Karpas-422 (cell line): ENCODE measurements around the gene ST3GAL3. TPM values are rescaled to one million over a fixed set of nuclear protein-coding genes. Genes with fewer than 3 reads are reported as not detected.

Source experiments
- DNase-seq: peaks from one replicate; pipeline ENCODE4 v3.0.0-alpha.2; 2015
- H2AFZ ChIP-seq: fragments of 200-600 bp; sonication (generic); 2 replicates; pipeline ENCODE4 v1.6.1; 2014; ENCODE audit warnings: antibody characterized with exemption, low read length, mixed read lengths
- H3K27ac ChIP-seq: fragments of 200-600 bp; sonication (generic); 2 replicates; pipeline ENCODE4 v1.5.1; 2014; ENCODE audit warnings: mild to moderate bottlenecking, low read length, moderate library complexity
- H3K27me3 ChIP-seq: fragments of 200-600 bp; sonication (generic); 2 replicates; pipeline ENCODE4 v1.6.1; 2014; ENCODE audit warnings: low read length, mixed read lengths
- H3K36me3 ChIP-seq: fragments of 200-600 bp; sonication (generic); 2 replicates; pipeline ENCODE4 v1.6.1; 2014; ENCODE audit warnings: low read length, mixed read lengths; ENCODE audit not compliant: insufficient read depth
- H3K4me1 ChIP-seq: fragments of 200-600 bp; sonication (generic); 2 replicates; pipeline ENCODE4 v1.6.1; 2014; ENCODE audit warnings: mild to moderate bottlenecking, low read length, mixed read lengths
- H3K4me2 ChIP-seq: fragments of 200-600 bp; sonication (generic); 2 replicates; pipeline ENCODE4 v1.6.1; 2014; ENCODE audit warnings: low read length, low read depth, mild to moderate bottlenecking; ENCODE audit not compliant: poor library complexity, severe bottlenecking
- H3K4me3 ChIP-seq: fragments of 200-600 bp; sonication (generic); 2 replicates; pipeline ENCODE4 v1.5.1; 2014; ENCODE audit warnings: mild to moderate bottlenecking, antibody characterized with exemption, low read length, mixed read lengths
- H3K79me2 ChIP-seq: fragments of 200-600 bp; sonication (generic); 2 replicates; pipeline ENCODE4 v1.6.1; 2014; ENCODE audit warnings: mild to moderate bottlenecking, low read length, mixed read lengths
- H3K9ac ChIP-seq: fragments of 200-600 bp; sonication (generic); 2 replicates; pipeline ENCODE4 v1.6.0; 2014; ENCODE audit warnings: low read length
- H3K9me2 ChIP-seq: fragments of 200-600 bp; sonication (generic), shearing (Covaris generic); replicated peaks from 2 replicates; pipeline ENCODE4 v1.6.0; 2014; ENCODE audit warnings: mild to moderate bottlenecking, low read length, moderate library complexity; ENCODE audit not compliant: insufficient read depth
- H3K9me3 ChIP-seq: fragments of 300-700, 200-600 bp; sonication (generic); 2 replicates; pipeline ENCODE4 v1.6.1; 2014; ENCODE audit warnings: low read length, mixed read lengths
- H4K20me1 ChIP-seq: fragments of 200-600 bp; sonication (generic); 2 replicates; pipeline ENCODE4 v1.6.1; 2014; ENCODE audit warnings: mild to moderate bottlenecking, antibody characterized with exemption, low read length, low read depth; ENCODE audit not compliant: insufficient read depth
- total RNA-seq: library from RNA; depleted of rRNA; stranded (reverse); fragments of >200 nt; shearing (Covaris generic); gene quantifications from 2 replicates; pipeline ENCODE4 v1.2.3, GENCODE V29; 2014; ENCODE audit warnings: low replicate concordance

ST3GAL3 gene
- total RNA-seq, 1 experiment from 2014 or later: 33.1 TPM

DNA sequence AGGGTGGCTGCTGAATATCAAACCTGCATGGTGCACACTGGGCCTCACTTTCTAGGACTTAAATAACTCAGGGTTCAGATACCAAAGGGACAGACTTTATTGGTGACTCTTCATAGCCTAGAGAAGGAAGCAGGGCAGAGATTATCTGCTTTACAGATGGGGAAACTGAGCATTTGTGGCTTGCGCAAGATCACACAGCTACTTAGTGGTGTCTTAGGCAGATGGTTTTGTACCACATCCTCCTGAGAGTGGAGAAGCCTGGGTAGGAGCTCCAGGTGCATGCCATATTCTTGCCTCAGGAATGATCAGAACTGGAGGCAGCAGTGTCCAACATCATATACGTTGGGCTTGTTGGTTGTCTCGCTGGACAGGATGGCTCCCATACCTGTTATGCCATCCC is 255.7 kb downstream of the ST3GAL3 start:
- H3K27me3 ChIP-seq: no peaks in the 10 kb centered on the region
- no peak overlapping the region for H3K9ac ChIP-seq
- H3K27ac ChIP-seq: no peak overlapping the region

DNA sequence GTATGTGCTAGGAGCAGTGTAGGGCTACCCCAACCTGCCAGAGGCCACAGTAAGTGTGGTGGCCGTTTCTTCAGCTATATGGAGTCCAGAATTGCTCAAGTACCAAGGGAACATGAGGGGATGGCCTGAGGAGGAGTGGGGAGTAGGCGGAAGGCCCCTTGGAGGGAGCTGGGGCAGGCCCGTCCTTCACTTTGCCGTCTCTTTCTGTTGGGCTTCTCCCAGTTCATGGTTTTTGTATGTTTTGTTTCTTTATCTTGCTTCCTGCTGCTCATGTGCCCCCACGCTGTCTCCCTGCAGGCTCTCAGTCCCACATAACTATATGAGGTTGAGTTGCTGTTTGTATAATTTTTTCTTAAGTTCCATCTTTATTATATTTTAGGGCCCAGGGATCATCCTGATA is 256.6 kb downstream of the ST3GAL3 start:
- Histone ChIP-seq H3K27me3 (no peaks in the 10 kb centered on the region), H3K9me2 (no peaks in the 10 kb centered on the region), H3K4me1 (no peaks in the 10 kb centered on the region), H3K9me3 (no peaks in the 10 kb centered on the region), H4K20me1 (no peaks in the 10 kb centered on the region), H3K4me3 (no peak overlapping the region), H3K9ac (no peak overlapping the region), H3K79me2 (no peaks in the 10 kb centered on the region), H3K36me3 (no peaks in the 10 kb centered on the region), H3K4me2 (no peak overlapping the region), H3K27ac (no peak overlapping the region), H2AFZ (no peak overlapping the region)
- no peak for DNase-seq

More for the DNA sequence above, 255.7 kb downstream of the ST3GAL3 start:
- Histone ChIP-seq H3K4me1 (no peaks in the 10 kb centered on the region), H3K36me3 (no peaks in the 10 kb centered on the region; the same call in 1 of the 2 replicates), H3K4me3 (no peak overlapping the region), H3K9me2 (no peaks in the 10 kb centered on the region), H3K79me2 (no peaks in the 10 kb centered on the region), H4K20me1 (no peaks in the 10 kb centered on the region), H3K4me2 (no peak overlapping the region), H2AFZ (no peak overlapping the region), H3K9me3 (no peaks in the 10 kb centered on the region)
- no peak for DNase-seq

DNA sequence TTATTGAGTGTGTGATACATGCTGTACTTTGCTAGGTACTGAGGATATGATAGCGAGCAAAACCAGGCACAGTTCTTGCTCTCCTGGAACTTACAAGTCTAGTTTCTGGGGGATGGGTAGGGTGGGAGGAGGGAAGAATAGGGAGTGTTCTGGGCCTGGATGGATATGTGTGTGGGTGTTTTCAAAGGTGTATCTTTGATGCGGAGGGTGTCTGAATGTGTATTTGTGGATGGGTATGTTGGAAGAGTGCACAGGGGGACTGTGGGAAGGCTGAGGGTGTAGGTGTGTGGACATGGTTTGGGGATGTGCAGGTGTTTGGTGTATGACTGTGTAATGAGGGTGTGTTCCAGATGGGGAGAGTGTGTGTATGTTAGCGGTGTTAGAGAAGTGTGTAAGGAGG is 258.0 kb downstream of the ST3GAL3 start:
- no peaks in the 10 kb centered on the region for H3K27me3 ChIP-seq
- H3K9me2 ChIP-seq: no peaks in the 10 kb centered on the region
- H3K9me3 ChIP-seq: no peaks in the 10 kb centered on the region
- H2AFZ ChIP-seq: no peak overlapping the region
- 0 out of 2 replicates have a peak, but pooled peaks cover 2% of the 10 kb centered on the region for H4K20me1 ChIP-seq
- no peak overlapping the region for H3K27ac ChIP-seq
- no peaks in the 10 kb centered on the region for H3K36me3 ChIP-seq
- H3K9ac ChIP-seq: no peak overlapping the region
- peaks cover 4% of the 10 kb centered on the region for H3K4me1 ChIP-seq
- no peak overlapping the region for H3K4me3 ChIP-seq
- peaks cover 4% of the 10 kb centered on the region for H3K79me2 ChIP-seq
- H3K4me2 ChIP-seq: no peak overlapping the region
- DNase-seq: no peak

DNA sequence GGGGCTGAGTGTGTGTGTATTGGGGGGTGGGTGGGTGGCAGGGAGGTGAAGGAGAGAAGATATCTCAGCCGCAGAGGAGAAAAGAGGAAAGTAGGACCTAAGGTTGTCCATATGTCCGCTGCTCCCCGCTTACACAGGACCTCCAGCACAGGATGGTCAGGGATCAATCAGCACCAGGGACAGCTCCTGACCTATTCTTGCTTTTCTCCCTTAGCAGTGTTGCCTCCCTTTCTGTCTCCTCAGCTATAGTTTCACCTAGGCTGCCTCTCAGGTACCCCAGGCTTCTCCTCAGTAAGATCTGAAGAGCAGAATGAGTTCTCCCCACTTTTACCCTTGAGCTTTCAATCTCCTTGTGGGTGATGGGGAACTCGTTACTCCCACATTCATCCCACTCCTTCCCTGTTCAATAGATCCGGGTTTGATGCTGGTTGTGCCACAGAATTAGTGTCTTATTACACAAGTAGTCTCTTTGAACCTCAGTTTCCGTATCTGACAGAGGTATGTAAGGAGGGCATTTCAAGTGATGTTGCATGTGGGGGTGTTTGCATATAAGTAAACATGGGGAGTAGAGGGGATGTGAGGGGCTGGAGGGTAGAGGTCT is 261.1 kb downstream of the ST3GAL3 start:
- no peak overlapping the region for H2AFZ ChIP-seq
- no peak overlapping the region for H3K9ac ChIP-seq
- peaks cover 20% of the 10 kb centered on the region for H3K79me2 ChIP-seq
- DNase-seq: peak; percentile 72
- H3K4me2 ChIP-seq: no peak overlapping the region
- peaks cover 15% of the 10 kb centered on the region for H3K4me1 ChIP-seq
- H3K27ac ChIP-seq: no peak overlapping the region
- peaks cover 15% of the 10 kb centered on the region; the same call in 1 of the 2 replicates for H3K36me3 ChIP-seq
- no peaks in the 10 kb centered on the region for H3K9me3 ChIP-seq
- no peaks in the 10 kb centered on the region for H3K9me2 ChIP-seq
- H4K20me1 ChIP-seq: 0 out of 2 replicates have a peak, but pooled peaks cover 6% of the 10 kb centered on the region
- no peaks in the 10 kb centered on the region for H3K27me3 ChIP-seq
- no peak overlapping the region for H3K4me3 ChIP-seq

DNA sequence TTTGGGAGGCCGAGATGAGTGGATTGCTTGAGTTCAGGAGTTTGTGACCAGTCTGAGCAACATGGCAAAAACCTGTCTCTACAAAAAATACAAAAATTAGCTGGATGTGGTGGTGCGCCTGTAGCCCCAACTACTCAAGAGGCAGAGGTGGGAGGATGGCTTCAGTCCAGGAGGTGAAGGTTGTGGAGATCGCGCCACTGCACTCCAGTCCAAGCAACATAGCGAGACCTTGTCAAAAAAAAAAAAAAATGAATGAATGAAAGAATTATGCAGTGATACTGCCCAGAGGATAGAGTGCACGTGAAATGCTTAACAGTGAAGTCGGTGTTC is 262.0 kb downstream of the ST3GAL3 start:
- Histone ChIP-seq H3K79me2 (peaks cover 20% of the 10 kb centered on the region), H3K4me3 (peak overlapping the region; percentile 21; the same call in 1 of the 2 replicates), H3K9me2 (no peaks in the 10 kb centered on the region), H3K27me3 (no peaks in the 10 kb centered on the region), H2AFZ (no peak overlapping the region), H4K20me1 (0 out of 2 replicates have a peak, but pooled peaks cover 6% of the 10 kb centered on the region), H3K4me2 (peak overlapping the region; percentile 49), H3K4me1 (peaks cover 25% of the 10 kb centered on the region), H3K27ac (no peak overlapping the region), H3K9me3 (no peaks in the 10 kb centered on the region), H3K36me3 (peaks cover 15% of the 10 kb centered on the region; the same call in 1 of the 2 replicates), H3K9ac (no peak overlapping the region)
- no peak for DNase-seq

DNA sequence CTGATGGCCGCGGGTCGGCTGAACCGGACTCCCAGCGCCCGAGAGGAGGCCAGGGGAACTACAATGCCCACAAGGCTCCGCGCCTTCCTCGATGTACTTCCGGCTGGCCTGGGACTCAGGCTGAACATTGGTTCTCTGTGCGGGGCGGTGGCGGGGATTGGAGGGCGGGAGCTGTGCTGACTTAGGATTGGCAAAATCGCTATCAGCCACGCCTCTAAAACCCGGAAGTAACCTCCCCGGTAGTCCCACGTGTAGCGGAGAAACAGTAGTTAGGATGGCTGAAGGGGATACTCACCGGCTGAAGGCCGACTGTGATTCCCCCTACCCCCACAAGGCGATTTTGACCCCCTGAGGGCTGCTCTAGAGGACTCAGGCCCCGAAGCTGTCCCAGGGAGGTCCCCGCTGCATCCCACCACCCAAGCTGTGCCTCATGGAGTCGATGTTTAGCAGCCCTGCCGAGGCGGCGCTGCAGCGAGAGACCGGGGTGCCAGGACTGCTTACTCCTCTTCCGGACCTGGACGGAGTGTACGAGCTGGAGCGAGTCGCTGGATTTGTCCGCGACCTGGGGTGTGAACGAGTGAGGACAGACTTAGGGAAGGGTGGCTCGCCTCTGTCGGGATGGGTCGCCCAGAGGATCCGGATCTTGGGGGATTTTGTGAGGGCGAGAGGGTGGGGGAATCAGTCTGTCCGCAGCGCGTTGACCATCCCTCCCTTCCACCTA is 262.6 kb downstream of the ST3GAL3 start, which contains the start of gene DPH2:
Gene DPH2, plus strand, starts transcription at position 265 of the 721 bp plus-strand sequence. Its CDS starts 166 bp downstream, at position 431.
- H2AFZ ChIP-seq: no peak within 1 kb of the TSS
- H3K4me2 ChIP-seq: peak within 1 kb of the TSS; percentile 94
- H3K36me3 ChIP-seq: peaks cover 15% of the 10 kb centered on the region; the same call in 1 of the 2 replicates
- peaks cover 25% of the 10 kb centered on the region for H3K4me1 ChIP-seq
- peaks cover 22% of the 10 kb centered on the region for H3K79me2 ChIP-seq
- H3K9ac ChIP-seq: peak within 1 kb of the TSS; percentile 86
- no peaks in the 10 kb centered on the region for H3K27me3 ChIP-seq
- 0 out of 2 replicates have a peak, but pooled peaks cover 6% of the 10 kb centered on the region for H4K20me1 ChIP-seq
- H3K27ac ChIP-seq: no peak within 1 kb of the TSS
- H3K9me2 ChIP-seq: no peaks in the 10 kb centered on the region
- H3K4me3 ChIP-seq: peak within 1 kb of the TSS; percentile 94
- H3K9me3 ChIP-seq: no peaks in the 10 kb centered on the region
- peak; percentile 99 for DNase-seq

DNA sequence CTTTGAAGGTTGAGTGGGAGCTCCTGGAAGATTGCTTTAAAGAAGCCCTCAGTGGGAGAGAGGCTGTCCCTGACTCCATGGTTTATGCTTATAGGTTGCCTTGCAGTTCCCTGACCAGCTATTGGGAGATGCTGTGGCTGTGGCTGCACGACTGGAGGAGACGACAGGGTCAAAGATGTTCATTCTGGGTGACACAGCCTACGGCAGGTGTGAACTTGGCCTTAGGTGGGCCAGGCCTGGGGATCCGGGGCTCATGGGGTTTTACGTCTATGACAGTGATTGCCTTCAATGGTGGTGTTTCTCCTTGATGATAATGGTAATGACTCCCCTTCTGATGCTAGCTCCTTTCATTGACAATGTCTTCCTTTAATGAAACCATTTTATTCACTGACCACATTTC is 263.2 kb downstream of the ST3GAL3 start:
- Histone ChIP-seq H3K9me2 (no peaks in the 10 kb centered on the region), H3K9me3 (no peaks in the 10 kb centered on the region), H3K79me2 (peaks cover 28% of the 10 kb centered on the region), H3K27me3 (no peaks in the 10 kb centered on the region), H3K27ac (no peak overlapping the region), H3K36me3 (peaks cover 15% of the 10 kb centered on the region; the same call in 1 of the 2 replicates), H4K20me1 (peaks cover 9% of the 10 kb centered on the region; the same call in 1 of the 2 replicates), H3K4me1 (peaks cover 25% of the 10 kb centered on the region), H3K4me3 (peak overlapping the region; percentile 94), H2AFZ (no peak overlapping the region), H3K4me2 (peak overlapping the region; percentile 94), H3K9ac (peak overlapping the region; percentile 86)
- DNase-seq: no peak

DNA sequence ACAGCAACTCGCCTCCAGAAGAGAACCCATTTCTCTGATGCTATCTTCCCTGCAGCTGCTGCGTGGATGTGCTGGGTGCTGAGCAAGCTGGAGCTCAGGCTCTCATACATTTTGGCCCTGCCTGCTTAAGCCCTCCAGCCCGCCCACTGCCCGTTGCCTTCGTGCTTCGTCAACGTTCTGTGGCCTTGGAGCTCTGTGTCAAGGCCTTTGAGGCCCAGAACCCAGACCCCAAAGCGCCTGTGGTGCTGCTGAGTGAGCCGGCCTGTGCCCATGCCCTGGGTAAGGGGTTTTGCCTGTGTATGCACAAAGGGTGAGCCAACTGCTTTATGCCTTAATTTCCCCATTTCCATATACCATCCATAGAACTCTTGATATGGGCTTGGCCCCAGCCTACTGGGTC is 263.6 kb downstream of the ST3GAL3 start:
- Histone ChIP-seq H3K79me2 (peaks cover 32% of the 10 kb centered on the region), H3K9me3 (no peaks in the 10 kb centered on the region), H3K4me2 (peak overlapping the region; percentile 94), H3K4me3 (peak overlapping the region; percentile 94), H3K9ac (peak overlapping the region; percentile 86), H3K27me3 (no peaks in the 10 kb centered on the region), H3K9me2 (no peaks in the 10 kb centered on the region), H2AFZ (no peak overlapping the region), H4K20me1 (peaks cover 11% of the 10 kb centered on the region), H3K27ac (no peak overlapping the region), H3K4me1 (peaks cover 27% of the 10 kb centered on the region), H3K36me3 (peaks cover 15% of the 10 kb centered on the region; the same call in 1 of the 2 replicates)
- DNase-seq: no peak
